ENCODE data around the gene BCAT1.
A peak's percentile ranks its signal among the peaks of the same experiment; 100 is the strongest.
"Not testable (repeated sequence)": the region's sequence is repeated elsewhere in the genome, so short reads cannot be mapped to it uniquely, and the experiment has no call there.

BCAT1 gene

DNA sequence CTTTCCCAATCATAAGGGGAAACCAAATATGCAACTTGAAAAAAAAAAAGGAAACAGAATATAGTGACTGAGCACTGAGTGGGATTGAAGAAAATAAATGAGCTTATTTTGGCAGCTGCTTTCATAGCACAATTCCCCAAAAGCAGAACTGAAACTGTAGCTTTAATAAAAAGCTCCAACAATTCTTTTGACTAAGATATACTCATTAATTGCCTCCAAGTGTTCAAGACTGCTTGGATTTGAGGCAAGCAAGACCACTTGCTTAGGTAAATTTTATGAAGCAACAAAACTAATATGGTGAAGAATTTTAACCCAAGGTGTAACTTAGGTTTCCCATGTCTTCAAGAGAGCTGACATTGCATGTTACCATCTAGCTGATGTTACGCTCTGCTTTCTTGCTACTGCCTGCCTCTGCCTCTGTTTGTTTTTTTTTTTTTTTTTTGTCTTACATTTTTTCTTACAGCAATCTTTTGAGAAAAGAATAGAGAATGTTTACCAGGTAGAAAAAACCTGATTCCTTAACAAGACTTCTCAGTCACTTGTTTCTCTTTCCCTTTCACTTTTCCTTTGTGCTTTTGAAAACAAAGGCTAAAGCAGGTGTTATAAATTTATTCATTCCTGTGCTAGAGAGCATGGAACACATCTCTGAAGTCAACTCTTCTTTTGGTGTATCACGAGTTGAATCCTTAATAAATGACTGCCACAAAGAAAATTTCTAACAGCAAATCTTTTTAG is 134.4 kb downstream of the BCAT1 start:
- DNase-seq (ENCODE audit: low spot score), result no peak

- no peak for DNase-seq (ENCODE audit: low spot score)
Observed at GRCh38 chr12:24810378-24810777, 138.5 kb downstream of the BCAT1 start.

GRCh38 chr12:24809306-24809705 is 139.6 kb downstream of the BCAT1 start:
- DNase-seq (ENCODE audit: low spot score), result not testable (repeated sequence)

GRCh38 chr12:24808651-24809050 is 140.2 kb downstream of the BCAT1 start:
- no peak for DNase-seq (ENCODE audit: low spot score)

GRCh38 chr12:24806386-24806785 is 142.5 kb downstream of the BCAT1 start:
- DNase-seq (ENCODE audit: low spot score), result no peak

- no peak for DNase-seq (ENCODE audit: low spot score)
Observed at GRCh38 chr12:24803430-24804245, 145.3 kb downstream of the BCAT1 start.

- no peak for DNase-seq (ENCODE audit: low spot score)
Observed at GRCh38 chr12:24798335-24798734, 150.6 kb downstream of the BCAT1 start.

DNA sequence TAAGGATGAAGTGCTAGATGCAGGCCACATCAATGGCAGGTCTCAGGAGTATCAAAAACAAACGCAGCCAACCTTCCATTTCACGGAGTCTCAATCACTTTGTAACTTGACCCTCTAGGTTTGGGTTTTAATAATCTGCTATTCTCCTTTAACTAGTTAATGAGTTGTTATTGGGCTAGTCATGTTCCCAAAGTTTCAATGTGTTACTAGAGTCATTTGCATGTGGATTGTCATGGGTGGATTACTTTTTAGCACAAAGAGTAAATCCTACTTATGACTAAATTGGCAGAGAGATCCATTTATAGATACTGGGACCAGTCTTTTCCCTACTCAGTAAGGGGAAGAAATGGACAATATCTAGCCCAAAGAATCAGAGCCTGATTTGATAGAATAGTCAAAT is 151.0 kb downstream of the BCAT1 start:
- no peak for DNase-seq (ENCODE audit: low spot score)

DNA sequence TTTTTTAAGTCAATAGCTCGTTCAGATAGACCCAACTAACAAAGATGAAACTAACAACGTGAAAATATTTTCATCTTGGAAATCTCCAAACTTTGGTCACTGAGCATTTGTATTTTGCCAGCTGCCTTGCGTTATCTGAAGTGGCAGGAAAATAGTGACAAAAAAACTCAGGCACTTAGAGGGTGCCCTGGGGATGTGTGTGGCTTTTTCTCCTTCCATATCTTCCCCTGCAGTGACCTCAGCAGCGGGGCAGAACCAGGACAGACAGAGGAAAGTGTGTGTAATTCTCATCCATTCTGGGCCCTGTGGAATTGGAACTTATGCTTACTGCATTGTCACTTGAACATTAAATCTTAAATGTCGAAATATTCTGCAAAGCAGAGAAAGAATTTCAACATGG is 152.0 kb downstream of the BCAT1 start:
- DNase-seq (ENCODE audit: low spot score), result no peak

GRCh38 chr12:24795699-24796347 is 153.1 kb downstream of the BCAT1 start:
- no peak for DNase-seq (ENCODE audit: low spot score)

GRCh38 chr12:24791622-24792021 is 157.3 kb downstream of the BCAT1 start:
- no peak for DNase-seq (ENCODE audit: low spot score)

- no peak for DNase-seq (ENCODE audit: low spot score)
Observed at GRCh38 chr12:24788886-24789285, 160.0 kb downstream of the BCAT1 start.

DNA sequence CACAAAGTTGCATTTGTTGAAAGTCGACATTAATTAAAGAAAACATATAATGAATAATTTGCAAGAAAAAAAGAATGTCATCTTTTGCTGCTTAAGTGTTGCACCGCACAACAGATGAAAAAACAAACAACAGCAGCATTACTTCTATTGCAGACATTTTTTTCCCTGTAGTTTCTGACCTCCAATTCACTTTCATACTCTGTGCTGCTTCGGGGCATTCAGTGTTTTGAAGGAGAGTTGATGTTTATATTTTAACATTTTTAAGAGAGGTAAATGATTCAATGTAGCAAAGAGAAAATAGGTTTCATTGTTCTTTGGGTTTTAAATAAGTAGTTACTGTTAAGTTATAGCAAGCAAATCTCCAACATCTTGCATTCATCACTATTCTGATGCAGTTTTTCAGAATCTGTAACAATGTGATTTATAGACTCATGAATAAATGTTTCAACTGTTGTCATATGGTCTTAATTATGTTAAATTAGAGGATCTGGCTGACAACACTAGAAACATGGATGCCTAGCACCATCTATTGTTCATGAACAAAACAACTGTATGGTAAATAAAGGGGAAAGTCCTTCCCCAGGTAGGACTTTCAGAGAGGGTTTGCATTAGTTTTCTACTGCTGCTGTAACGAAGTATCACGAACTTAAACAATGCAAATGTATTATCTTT is 168.1 kb downstream of the BCAT1 start:
- peak; percentile 8 for DNase-seq (ENCODE audit: low spot score)

DNA sequence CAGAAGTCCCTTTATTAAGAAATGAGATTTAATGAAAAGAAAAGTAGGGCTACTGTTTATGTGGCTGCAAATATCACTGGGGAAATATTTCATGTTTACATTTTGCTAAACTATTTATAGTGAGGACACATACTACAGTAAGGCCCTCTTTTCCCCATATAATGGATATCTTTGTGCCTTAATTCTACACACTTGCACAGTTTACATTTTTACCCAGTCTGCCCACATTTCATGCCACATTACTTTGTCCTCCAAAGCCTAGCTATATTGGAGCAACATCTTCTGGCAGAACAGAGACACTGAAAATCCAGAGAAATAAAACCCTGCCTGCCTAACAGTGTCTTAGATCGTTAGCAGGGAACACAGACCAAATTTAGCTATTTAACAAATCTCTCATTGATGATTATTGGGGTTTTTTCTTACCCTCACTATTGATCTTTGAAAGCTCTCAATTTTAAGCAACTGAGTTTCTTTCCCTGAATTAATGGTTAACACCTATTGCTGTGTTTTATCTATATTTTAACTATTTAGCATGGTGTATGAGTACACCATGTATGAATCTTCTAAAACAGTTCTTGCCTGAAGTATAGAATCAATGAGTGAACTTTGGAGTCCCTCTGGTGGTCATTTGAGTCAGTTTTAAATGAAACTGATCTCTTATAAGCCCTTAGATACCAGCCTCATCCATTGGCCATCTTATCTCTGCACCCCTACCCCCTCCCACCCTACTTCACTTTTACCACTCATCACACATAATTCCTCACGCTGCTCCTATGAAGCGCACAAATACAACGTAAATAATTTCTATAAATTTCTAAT is 170.2 kb downstream of the BCAT1 start:
- DNase-seq (ENCODE audit: low spot score), result peak; percentile 11

DNA sequence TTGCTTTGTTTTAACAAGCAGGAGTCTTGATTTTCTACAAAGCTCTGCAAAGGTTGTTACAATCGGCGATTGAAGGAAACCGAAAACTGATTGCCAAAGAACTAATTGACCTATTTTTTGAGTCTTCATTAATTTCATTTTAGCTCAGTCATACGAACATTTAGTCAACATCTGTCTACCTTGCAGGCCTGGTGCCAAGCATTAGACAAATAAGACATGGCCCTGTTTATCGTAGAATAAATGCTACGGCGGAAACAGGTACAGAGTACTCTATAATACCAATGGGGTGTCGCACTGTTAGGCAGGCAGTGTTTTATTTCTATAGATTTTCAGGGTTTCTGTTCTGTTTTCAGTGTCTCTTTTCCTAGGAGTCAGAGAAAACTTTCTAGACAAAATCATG is 171.5 kb downstream of the BCAT1 start:
- no peak for DNase-seq (ENCODE audit: low spot score)

- no peak for DNase-seq (ENCODE audit: low spot score)
Observed at GRCh38 chr12:24776861-24777260, 172.0 kb downstream of the BCAT1 start.

DNA sequence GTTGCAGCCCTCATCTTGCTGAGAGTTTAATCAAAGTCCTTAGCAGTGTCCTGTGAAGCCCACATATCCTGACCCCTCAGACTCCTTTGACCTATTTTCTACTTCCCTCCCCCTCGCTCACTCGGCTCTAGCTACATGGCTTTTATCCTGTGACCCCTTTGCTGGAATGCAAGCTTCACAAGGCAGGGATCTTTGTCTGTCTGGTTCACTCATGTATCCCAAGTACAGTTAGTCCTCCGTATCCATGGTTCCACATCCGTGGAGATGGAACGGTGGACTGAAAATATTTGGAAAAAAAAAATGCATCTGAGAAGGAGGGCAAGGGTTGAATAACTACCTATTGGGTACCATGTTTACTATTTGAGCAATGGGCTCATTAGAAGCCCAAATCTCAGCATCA is 173.8 kb downstream of the BCAT1 start:
- DNase-seq (ENCODE audit: low spot score), result no peak

DNA sequence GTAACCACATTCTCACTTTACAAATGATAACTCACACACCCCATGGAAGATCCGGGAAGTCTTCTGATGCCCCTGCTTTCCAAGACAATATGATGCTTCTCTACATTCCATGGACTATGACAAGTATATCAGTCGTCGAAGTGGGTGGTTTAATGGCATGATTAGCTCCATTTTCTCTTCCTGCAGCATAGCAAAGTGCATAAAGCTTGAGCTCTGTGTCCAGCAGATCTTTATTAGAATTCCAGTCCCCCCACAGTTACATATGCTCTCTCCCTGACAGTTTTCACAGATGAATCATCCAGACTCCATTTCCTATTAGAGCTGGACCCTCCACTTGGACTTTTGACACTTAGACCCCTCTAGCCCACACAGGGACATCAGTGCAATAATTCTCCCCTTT is 174.9 kb downstream of the BCAT1 start:
- no peak for DNase-seq (ENCODE audit: low spot score)

GRCh38 chr12:24772813-24773212 is 176.1 kb downstream of the BCAT1 start:
- no peak for DNase-seq (ENCODE audit: low spot score)

DNA sequence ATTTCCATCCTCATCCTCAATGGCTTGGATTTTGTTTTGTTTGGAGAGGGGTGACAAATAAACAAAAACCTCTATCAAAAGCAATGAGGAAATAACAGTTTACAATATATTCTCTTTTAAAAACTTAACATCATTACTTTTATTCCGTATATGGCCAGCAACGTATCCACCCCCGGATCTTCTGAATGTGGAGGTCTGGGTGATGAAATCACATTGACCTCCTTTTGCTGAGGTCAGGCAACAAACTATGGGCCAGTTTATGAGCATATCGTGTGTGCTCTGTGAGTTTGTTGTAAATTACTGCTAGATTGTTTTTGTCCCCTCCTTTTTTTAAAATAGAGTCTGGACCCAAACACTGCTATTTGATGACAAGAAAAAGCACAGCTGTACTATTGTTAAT is 178.1 kb downstream of the BCAT1 start:
- no peak for DNase-seq (ENCODE audit: low spot score)

DNA sequence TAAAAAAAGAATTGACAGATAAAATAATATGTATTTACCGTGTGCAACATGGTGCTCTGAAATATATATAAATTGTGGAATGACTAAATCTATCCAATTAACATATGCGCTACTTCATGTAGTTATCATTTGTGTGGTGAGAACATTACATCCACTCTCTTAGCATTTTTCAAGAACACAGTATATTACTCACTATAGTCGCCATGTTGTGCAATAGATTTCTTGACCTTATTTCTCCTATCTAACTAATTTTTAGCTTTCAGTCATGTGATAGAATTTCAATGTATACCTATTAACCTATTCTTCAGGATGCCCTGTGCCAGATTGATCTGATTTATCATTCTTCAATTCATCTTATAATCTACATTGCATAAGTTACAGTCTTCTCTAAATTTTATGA is 178.6 kb downstream of the BCAT1 start:
- no peak for DNase-seq (ENCODE audit: low spot score)

DNA sequence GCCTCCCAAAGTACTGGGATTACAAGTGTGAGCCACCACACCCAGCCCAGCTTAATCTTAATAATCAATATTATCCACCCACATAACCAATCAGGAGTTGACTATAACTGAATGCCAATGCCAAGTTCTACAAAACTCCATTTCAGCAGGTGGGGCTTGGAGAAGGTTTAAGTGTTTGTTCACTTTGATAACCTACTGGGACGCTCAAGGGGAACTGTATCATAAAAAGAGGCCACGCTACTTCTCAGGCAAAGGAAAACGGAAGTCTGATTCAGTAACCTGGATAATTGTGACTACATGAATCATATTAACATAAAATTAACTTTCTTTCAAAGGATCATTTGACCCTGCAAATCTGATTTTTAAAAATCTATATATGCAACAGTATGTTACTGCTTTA is 179.2 kb downstream of the BCAT1 start:
- DNase-seq (ENCODE audit: low spot score), result no peak
